Ectodermal cell (in vitro differentiated cells): ENCODE results near the gene RASSF1.

ENCODE experiments used
- H3K27ac ChIP-seq: 2 replicates; pipeline ENCODE4 v1.7.0; 2013; ENCODE audit warnings: mild to moderate bottlenecking, low read depth, low read length; ENCODE audit not compliant: insufficient read depth, poor library complexity, severe bottlenecking
- H3K27me3 ChIP-seq: 2 replicates; pipeline ENCODE4 v1.7.0; 2013; ENCODE audit warnings: mild to moderate bottlenecking, low read length; ENCODE audit not compliant: insufficient read depth, control insufficient read depth, poor library complexity, severe bottlenecking
- H3K36me3 ChIP-seq: one replicate; pipeline ENCODE4 v1.7.0; 2013; ENCODE audit warnings: low read length; ENCODE audit not compliant: control insufficient read depth, insufficient read depth
- H3K4me1 ChIP-seq: one replicate; pipeline ENCODE4 v1.7.0; 2013; ENCODE audit warnings: low read length; ENCODE audit not compliant: control insufficient read depth, insufficient read depth
- H3K4me3 ChIP-seq: 2 replicates; pipeline ENCODE4 v1.7.0; 2013; ENCODE audit warnings: low read depth, low read length, control low read depth; ENCODE audit not compliant: insufficient read depth
- H3K9me3 ChIP-seq: 2 replicates; pipeline ENCODE4 v1.7.0; 2013; ENCODE audit warnings: mild to moderate bottlenecking, low read length, moderate library complexity; ENCODE audit not compliant: control insufficient read depth
- WGBS, 2 experiments: methylation state at CpG; one replicate each; pipeline ENCODE4 v1.1.7; 2013; ENCODE audit warnings: missing lambda C conversion rate in 2 of 2; 5-methylcytosine and 5-hydroxymethylcytosine counted together

Gene RASSF1

GRCh38 chr3:50324351-50325112, 16.1 kb downstream of the RASSF1 start:
- H3K4me1 ChIP-seq, result peaks cover 26% of the 10 kb centered on the region
- H3K27ac ChIP-seq, result no peak overlapping the region
- no peaks in the 10 kb centered on the region for H3K9me3 ChIP-seq
- no peaks in the 10 kb centered on the region for H3K27me3 ChIP-seq
- H3K4me3 ChIP-seq, result no peak overlapping the region
- 67 to 78% methylated on average over 4 of the region's 4 CpGs for WGBS, 2 experiments
- H3K36me3 ChIP-seq, result peaks cover 9% of the 10 kb centered on the region

- Histone ChIP-seq H3K4me1 (peaks cover 28% of the 10 kb centered on the region), H3K36me3 (peaks cover 13% of the 10 kb centered on the region), H3K27me3 (no peaks in the 10 kb centered on the region), H3K27ac (no peak overlapping the region), H3K4me3 (no peak overlapping the region), H3K9me3 (no peaks in the 10 kb centered on the region)
- 86 to 94% methylated on average over 5 of the region's 5 CpGs for WGBS, 2 experiments
Measured at GRCh38 chr3:50323614-50324199, 16.9 kb downstream of the RASSF1 start.

- Histone ChIP-seq H3K36me3 (peaks cover 18% of the 10 kb centered on the region), H3K4me3 (no peak overlapping the region), H3K9me3 (no peaks in the 10 kb centered on the region), H3K4me1 (peaks cover 33% of the 10 kb centered on the region), H3K27me3 (no peaks in the 10 kb centered on the region), H3K27ac (no peak overlapping the region)
- 68 to 76% methylated on average over 4 of the region's 4 CpGs for WGBS, 2 experiments
Measured at GRCh38 chr3:50323092-50323600, 17.5 kb downstream of the RASSF1 start.

DNA sequence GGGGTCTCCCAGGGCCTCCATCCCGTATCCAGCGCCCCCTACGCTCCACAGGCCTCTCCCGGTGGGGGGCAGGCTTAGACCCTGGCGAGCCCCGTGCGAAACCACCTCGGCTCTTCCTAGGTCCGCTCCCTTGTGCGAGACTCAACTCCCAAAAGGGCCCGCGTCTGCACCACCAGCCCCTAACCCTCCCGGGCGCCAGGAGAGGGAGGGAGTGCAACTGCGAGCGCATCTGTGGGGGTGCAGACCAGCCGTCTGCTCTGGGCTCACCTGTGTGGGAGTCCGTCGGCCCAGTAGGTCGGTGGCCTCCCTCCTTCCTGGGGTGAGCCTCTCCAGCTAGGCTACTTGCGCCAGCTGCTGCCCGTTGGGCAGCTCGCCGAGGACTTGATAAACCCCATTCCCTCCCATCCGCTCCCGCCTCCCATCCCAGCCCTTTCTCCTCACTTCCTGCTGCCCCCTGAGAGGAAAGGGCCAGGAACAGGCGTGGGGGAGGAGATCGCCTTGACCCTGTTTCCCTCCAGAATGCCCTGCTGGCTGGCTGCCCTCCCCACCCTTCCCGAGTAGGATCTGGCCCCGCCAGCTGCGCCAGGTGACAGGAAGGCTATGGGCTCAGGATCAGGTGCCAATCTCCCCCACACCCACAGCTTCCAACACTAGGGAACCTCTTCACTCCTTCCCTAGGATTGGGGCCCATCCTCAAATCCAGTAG, 18.1 kb downstream of the RASSF1 start, which contains the start of gene HYAL2:
Gene HYAL2 (minus strand): TSS at position 360 of the 706 bp plus-strand sequence. CDS start 2,256 bp downstream, outside the sequence.
- Histone ChIP-seq H3K4me3 (peak within 1 kb of the TSS; percentile 89), H3K36me3 (peaks cover 24% of the 10 kb centered on the region), H3K4me1 (peaks cover 33% of the 10 kb centered on the region), H3K27me3 (no peaks in the 10 kb centered on the region), H3K9me3 (no peaks in the 10 kb centered on the region), H3K27ac (peak within 1 kb of the TSS; percentile 99)
- WGBS, 2 experiments, result 15 to 17% methylated on average over 31 of the region's 31 CpGs

DNA sequence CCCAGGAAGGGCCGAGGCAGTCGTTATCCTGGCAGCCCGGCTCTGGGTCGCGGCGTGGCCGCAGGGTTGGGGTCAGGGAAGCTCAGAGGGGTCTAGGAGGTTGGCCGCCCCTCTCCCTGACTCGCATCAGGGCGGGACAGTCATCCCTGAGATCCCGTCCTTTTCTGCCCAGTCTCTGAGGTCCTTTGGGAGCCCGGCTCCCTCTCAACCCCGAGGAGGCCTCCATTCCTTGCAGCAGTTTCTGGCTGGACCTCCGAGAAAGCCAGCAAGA, 18.6 kb downstream of the RASSF1 start:
- H3K27me3 ChIP-seq, result no peaks in the 10 kb centered on the region
- 5% methylated on average over 14 of the region's 14 CpGs for WGBS, 2 experiments
- peak overlapping the region; percentile 89 for H3K4me3 ChIP-seq
- peaks cover 24% of the 10 kb centered on the region for H3K36me3 ChIP-seq
- no peaks in the 10 kb centered on the region for H3K9me3 ChIP-seq
- no peak overlapping the region for H3K27ac ChIP-seq
- H3K4me1 ChIP-seq, result peaks cover 31% of the 10 kb centered on the region

- Histone ChIP-seq H3K27me3 (no peaks in the 10 kb centered on the region), H3K4me1 (peaks cover 29% of the 10 kb centered on the region), H3K27ac (peak overlapping the region; percentile 99), H3K9me3 (no peaks in the 10 kb centered on the region), H3K4me3 (peak overlapping the region; percentile 89), H3K36me3 (peaks cover 24% of the 10 kb centered on the region)
- 0% methylated on average over 59 of the region's 59 CpGs for WGBS, 2 experiments
Measured at GRCh38 chr3:50321336-50322114, 19.1 kb downstream of the RASSF1 start.

GRCh38 chr3:50320853-50321335, 19.7 kb downstream of the RASSF1 start:
- peaks cover 29% of the 10 kb centered on the region for H3K4me1 ChIP-seq
- H3K9me3 ChIP-seq, result no peaks in the 10 kb centered on the region
- H3K4me3 ChIP-seq, result peak overlapping the region; percentile 89
- H3K27ac ChIP-seq, result peak overlapping the region; percentile 99
- H3K27me3 ChIP-seq, result no peaks in the 10 kb centered on the region
- 0 to 1% methylated on average over 45 of the region's 45 CpGs for WGBS, 2 experiments
- H3K36me3 ChIP-seq, result peaks cover 22% of the 10 kb centered on the region

- Histone ChIP-seq H3K36me3 (peaks cover 20% of the 10 kb centered on the region), H3K27ac (no peak overlapping the region), H3K4me3 (peak overlapping the region; percentile 89), H3K9me3 (no peaks in the 10 kb centered on the region), H3K4me1 (peaks cover 29% of the 10 kb centered on the region), H3K27me3 (no peaks in the 10 kb centered on the region)
- WGBS, 2 experiments, result 93% methylated on average over 29 of the region's 29 CpGs
Measured at GRCh38 chr3:50319894-50320625, 20.6 kb downstream of the RASSF1 start.

GRCh38 chr3:50319181-50319893, 21.3 kb downstream of the RASSF1 start:
- H3K4me3 ChIP-seq, result no peak overlapping the region
- no peaks in the 10 kb centered on the region for H3K9me3 ChIP-seq
- peaks cover 29% of the 10 kb centered on the region for H3K4me1 ChIP-seq
- no peak overlapping the region for H3K27ac ChIP-seq
- no peaks in the 10 kb centered on the region for H3K27me3 ChIP-seq
- WGBS, 2 experiments, result 96% methylated on average over 16 of the region's 16 CpGs
- H3K36me3 ChIP-seq, result peaks cover 20% of the 10 kb centered on the region
